Liver (tissue), 3 donors: Measurements from ENCODE around the gene NOTCH1.

Experiments
- ATF3 ChIP-seq: IDR thresholded peaks from 2 replicates; pipeline ENCODE4 v1.6.1; 2016; ENCODE audit warnings: antibody characterized with exemption
- CTCF ChIP-seq: fragments of 150-350 bp; IDR thresholded peaks from 2 replicates; pipeline ENCODE4 v1.5.1; 2017; ENCODE audit warnings: improper control_type of control experiment, low read depth, low read length; ENCODE audit not compliant: missing input control
- EGR1 ChIP-seq, 2 donors: IDR thresholded peaks; 2 replicates each; pipeline ENCODE4 v1.6.1; 2016 to 2018; ENCODE audit warnings: antibody characterized with exemption in 2 of 2, low read depth in 2 of 2
- GABPA ChIP-seq, 2 donors: IDR thresholded peaks in 1 of 2; conservative IDR thresholded peaks in 1 of 2; 2 replicates each; pipeline ENCODE4 v1.6.1; 2016; ENCODE audit warnings: antibody characterized with exemption in 2 of 2, mild to moderate bottlenecking in 1 of 2, moderate library complexity in 1 of 2
- JUND ChIP-seq, 2 donors: IDR thresholded peaks; 2 replicates each; pipeline ENCODE4 v1.6.1; 2016; ENCODE audit warnings: antibody characterized with exemption in 2 of 2
- MAX ChIP-seq: IDR thresholded peaks from 2 replicates; pipeline ENCODE4 v1.6.1; 2016; ENCODE audit warnings: antibody characterized with exemption
- RAD21 ChIP-seq, 2 donors: IDR thresholded peaks; 2 replicates each; pipeline ENCODE4 v1.6.1; 2016; ENCODE audit warnings: antibody characterized with exemption in 2 of 2, mild to moderate bottlenecking in 2 of 2
- RXRA ChIP-seq, 2 donors: IDR thresholded peaks; 2 replicates each; pipeline ENCODE4 v1.6.1; 2017 to 2018; ENCODE audit warnings: antibody characterized with exemption in 2 of 2, mild to moderate bottlenecking in 1 of 2
- TAF1 ChIP-seq: conservative IDR thresholded peaks from 2 replicates; pipeline ENCODE4 v1.6.1; 2016; ENCODE audit warnings: antibody characterized with exemption, mild to moderate bottlenecking
- YY1 ChIP-seq: IDR thresholded peaks from 2 replicates; pipeline ENCODE4 v1.6.1; 2016; ENCODE audit warnings: antibody characterized with exemption, mild to moderate bottlenecking
- ZBTB33 ChIP-seq: IDR thresholded peaks from 2 replicates; pipeline ENCODE4 v1.6.1; 2016; ENCODE audit warnings: antibody characterized with exemption
- donor health status: healthy.
- donor health status: healthy.

- TF ChIP-seq CTCF (no peak), ATF3 (no peak), TAF1 (no peak), YY1 (no peak), ZBTB33 (no peak), GABPA (IDR thresholded peaks at IDR 0.05 in 1 of 2, conservative IDR thresholded peaks at IDR 0.05 in 1 of 2) (no peak), RAD21 (IDR thresholded peaks at IDR 0.05) (no peak), EGR1 (IDR thresholded peaks at IDR 0.05; ENCODE audit: low read depth in 2 of 2) (no peak), MAX (no peak), RXRA (IDR thresholded peaks at IDR 0.05) (no peak), JUND (IDR thresholded peaks at IDR 0.05) (no peak)
Measured at GRCh38 chr9:136561779-136562178, 15.9 kb upstream of the NOTCH1 start.
